WTC11 (cell line): ENCODE data around the gene WRAP73. TPM values are rescaled to one million over a fixed set of nuclear protein-coding genes. Genes with fewer than 3 reads are reported as not detected.

ENCODE experiments used
- ATAC-seq: fragments of 200-7000 bp; cut with Tn5 transposase; 2 replicates; pipeline ENCODE4 v1.10.0; 2021; ENCODE audit warnings: mild to moderate bottlenecking, moderate library complexity
- CTCF ChIA-PET: fragments of 300-600 bp; sonication (Branson Sonifier 250); formaldehyde crosslinking; loops from one replicate; lab custom pipeline; 2021; ENCODE audit warnings: antibody characterized with exemption; lab: Charles Lee
- POLR2A ChIA-PET: fragments of 350-600 bp; sonication (Branson Sonifier 250); formaldehyde crosslinking; loops from one replicate; lab custom pipeline; 2021; ENCODE audit warnings: antibody characterized with exemption; lab: Charles Lee
- DNase-seq: peaks from one replicate; pipeline ENCODE4 v3.0.0; 2021; ENCODE audit warnings: low spot score
- H3K27ac Mint-ChIP-seq: 2 replicates; pipeline ENCODE4 v1.8.0; 2021; ENCODE audit warnings: mixed read lengths
- H3K27me3 Mint-ChIP-seq: 2 replicates; pipeline ENCODE4 v1.8.0; 2021; ENCODE audit warnings: low read depth, mild to moderate bottlenecking, moderate library complexity, mixed read lengths
- H3K36me3 Mint-ChIP-seq: 2 replicates; pipeline ENCODE4 v1.8.0; 2021; ENCODE audit warnings: mixed read lengths
- H3K4me1 Mint-ChIP-seq: 2 replicates; pipeline ENCODE4 v1.8.0; 2022; ENCODE audit warnings: mixed read lengths
- H3K4me3 Mint-ChIP-seq: 2 replicates; pipeline ENCODE4 v1.8.0; 2021; ENCODE audit warnings: mild to moderate bottlenecking, moderate library complexity, mixed read lengths
- H3K9me3 Mint-ChIP-seq: 2 replicates; pipeline ENCODE4 v1.8.0; 2021; ENCODE audit warnings: mixed read lengths
- FOXJ3 ChIP-seq: sonication (generic); formaldehyde crosslinking; IDR thresholded peaks from 2 replicates; pipeline ENCODE4 v1.9.0; 2021; ENCODE audit warnings: missing genetic modification reagents, mild to moderate bottlenecking, borderline replicate concordance
- MXD4 ChIP-seq: fragments of 250-450 bp; sonication (Bioruptor Pico); IDR thresholded peaks from 2 replicates; pipeline ENCODE4 v1.8.0; 2021; ENCODE audit warnings: mild to moderate bottlenecking, moderate library complexity, borderline replicate concordance
- MYBL2 ChIP-seq: sonication (generic); formaldehyde crosslinking; IDR thresholded peaks from 2 replicates; pipeline ENCODE4 v1.8.1; 2023; ENCODE audit warnings: mild to moderate bottlenecking, moderate library complexity, missing genetic modification reagents
- NFATC4 ChIP-seq: fragments of 250-450 bp; sonication (Bioruptor Pico); IDR thresholded peaks from 2 replicates; pipeline ENCODE4 v1.9.0; 2021; ENCODE audit warnings: mild to moderate bottlenecking
- NFE2L1 ChIP-seq: sonication (generic); formaldehyde crosslinking; IDR thresholded peaks from 2 replicates; pipeline ENCODE4 v1.8.1; 2023; ENCODE audit warnings: missing genetic modification reagents
- NR2C2 ChIP-seq: sonication (generic); formaldehyde crosslinking; IDR thresholded peaks from 2 replicates; pipeline ENCODE4 v1.8.0; 2022; ENCODE audit warnings: mild to moderate bottlenecking, missing genetic modification reagents
- NR3C1 ChIP-seq: sonication (generic); formaldehyde crosslinking; conservative IDR thresholded peaks from 2 replicates; pipeline ENCODE4 v1.8.1; 2023; ENCODE audit warnings: low read depth, mild to moderate bottlenecking, missing genetic modification reagents
- OVOL2 ChIP-seq: fragments of 250-450 bp; sonication (Bioruptor Pico); IDR thresholded peaks from 2 replicates; pipeline ENCODE4 v1.9.0; 2021; ENCODE audit warnings: mild to moderate bottlenecking, borderline replicate concordance
- SMAD4 ChIP-seq: sonication (generic); formaldehyde crosslinking; IDR thresholded peaks from 2 replicates; pipeline ENCODE4 v1.8.0; 2022; ENCODE audit warnings: mild to moderate bottlenecking, missing genetic modification reagents
- SP1 ChIP-seq: sonication (generic); formaldehyde crosslinking; conservative IDR thresholded peaks from 2 replicates; pipeline ENCODE4 v1.8.1; 2022; ENCODE audit warnings: missing genetic modification reagents
- ZNF138 ChIP-seq: sonication (generic); formaldehyde crosslinking; conservative IDR thresholded peaks from 2 replicates; pipeline ENCODE4 v1.8.1; 2022; ENCODE audit warnings: mild to moderate bottlenecking, moderate library complexity, missing genetic modification reagents
- ZNF219 ChIP-seq: sonication (generic); formaldehyde crosslinking; IDR thresholded peaks from 2 replicates; pipeline ENCODE4 v1.8.0; 2023; ENCODE audit warnings: missing genetic modification reagents, mild to moderate bottlenecking, borderline replicate concordance
- total RNA-seq: library from RNA; stranded (reverse); gene quantifications from 3 replicates; pipeline ENCODE4 v1.2.3, GENCODE V29; 2021
- TF ChIP-seq, protein P1 (sequence below): fragments of 250-450 bp; sonication (Bioruptor Pico); conservative IDR thresholded peaks from 2 replicates; pipeline ENCODE4 v1.9.0; 2021; ENCODE audit warnings: mild to moderate bottlenecking
- TF ChIP-seq, protein P2 (sequence below): fragments of 200-600 bp; IDR thresholded peaks from 2 replicates; pipeline ENCODE4 v1.8.0; 2022; ENCODE audit warnings: antibody characterized with exemption
- TF ChIP-seq, protein P3 (sequence below): sonication (generic); formaldehyde crosslinking; IDR thresholded peaks from 2 replicates; pipeline ENCODE4 v1.8.1; 2022; ENCODE audit warnings: mild to moderate bottlenecking, missing genetic modification reagents, moderate library complexity, borderline replicate concordance
- TF ChIP-seq, protein P4 (sequence below): sonication (generic); formaldehyde crosslinking; IDR thresholded peaks from 2 replicates; pipeline ENCODE4 v1.8.0; 2022; ENCODE audit warnings: mild to moderate bottlenecking, missing genetic modification reagents
- TF ChIP-seq, protein P5 (sequence below): sonication (generic); formaldehyde crosslinking; IDR thresholded peaks from 2 replicates; pipeline ENCODE4 v1.8.1; 2023; ENCODE audit warnings: mild to moderate bottlenecking, moderate library complexity, missing genetic modification reagents
- TF ChIP-seq, protein P6 (sequence below): sonication (generic); formaldehyde crosslinking; conservative IDR thresholded peaks from 2 replicates; pipeline ENCODE4 v1.8.1; 2022; ENCODE audit warnings: mild to moderate bottlenecking, missing genetic modification reagents
- TF ChIP-seq, protein P7 (sequence below): fragments of 250-450 bp; sonication (Bioruptor Pico); IDR thresholded peaks from 2 replicates; pipeline ENCODE4 v1.8.0; 2021; ENCODE audit warnings: mild to moderate bottlenecking

WRAP73 gene
- total RNA-seq, 1 experiment from 2014 or later, result 39.2 TPM

DNA sequence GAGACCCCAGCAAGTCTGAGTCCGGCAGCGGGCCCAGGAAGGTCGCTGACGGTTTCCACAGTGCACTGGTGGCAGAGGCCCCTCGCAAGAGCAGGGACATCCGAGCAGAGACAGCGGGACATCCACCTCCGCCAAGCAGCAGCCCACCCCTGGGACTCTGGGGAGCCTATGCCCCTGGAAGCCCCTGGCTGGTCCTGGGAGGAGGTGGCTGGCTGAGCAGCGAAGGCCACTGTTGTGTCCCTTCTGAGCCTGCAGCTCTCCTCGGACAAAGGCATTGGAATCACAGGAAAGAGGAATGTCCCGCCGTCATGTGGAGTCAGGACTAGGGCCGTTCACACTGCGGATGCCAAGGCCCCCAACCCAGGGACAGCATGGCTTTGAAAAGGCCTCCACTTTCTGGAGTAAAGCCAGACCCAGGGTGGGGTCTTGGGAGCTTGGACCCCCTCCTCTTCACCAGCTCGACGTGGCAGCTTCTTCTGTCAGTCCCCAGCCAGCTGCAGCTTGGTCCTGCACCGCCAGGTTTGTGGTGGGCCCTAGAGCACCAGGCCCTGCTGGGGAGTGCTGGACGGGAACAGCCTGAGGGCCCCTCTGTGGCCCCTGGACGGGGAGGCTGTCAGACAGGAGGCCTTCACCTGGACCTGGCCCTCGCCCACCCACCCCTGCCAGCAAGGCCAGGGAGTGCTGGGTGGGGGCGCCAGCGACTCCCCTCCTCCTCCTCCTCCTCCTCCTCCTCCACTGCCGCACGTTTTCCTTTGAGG, 40.0 kb downstream of the WRAP73 start:
- no peak overlapping the region for H3K27ac Mint-ChIP-seq
- H3K27me3 Mint-ChIP-seq, result peaks cover 18% of the 10 kb centered on the region
- H3K4me3 Mint-ChIP-seq, result peak overlapping the region; percentile 80
- peaks cover 34% of the 10 kb centered on the region for H3K4me1 Mint-ChIP-seq
- ATAC-seq, result no peak
- no peak for DNase-seq
- TF ChIP-seq, protein P1, sequence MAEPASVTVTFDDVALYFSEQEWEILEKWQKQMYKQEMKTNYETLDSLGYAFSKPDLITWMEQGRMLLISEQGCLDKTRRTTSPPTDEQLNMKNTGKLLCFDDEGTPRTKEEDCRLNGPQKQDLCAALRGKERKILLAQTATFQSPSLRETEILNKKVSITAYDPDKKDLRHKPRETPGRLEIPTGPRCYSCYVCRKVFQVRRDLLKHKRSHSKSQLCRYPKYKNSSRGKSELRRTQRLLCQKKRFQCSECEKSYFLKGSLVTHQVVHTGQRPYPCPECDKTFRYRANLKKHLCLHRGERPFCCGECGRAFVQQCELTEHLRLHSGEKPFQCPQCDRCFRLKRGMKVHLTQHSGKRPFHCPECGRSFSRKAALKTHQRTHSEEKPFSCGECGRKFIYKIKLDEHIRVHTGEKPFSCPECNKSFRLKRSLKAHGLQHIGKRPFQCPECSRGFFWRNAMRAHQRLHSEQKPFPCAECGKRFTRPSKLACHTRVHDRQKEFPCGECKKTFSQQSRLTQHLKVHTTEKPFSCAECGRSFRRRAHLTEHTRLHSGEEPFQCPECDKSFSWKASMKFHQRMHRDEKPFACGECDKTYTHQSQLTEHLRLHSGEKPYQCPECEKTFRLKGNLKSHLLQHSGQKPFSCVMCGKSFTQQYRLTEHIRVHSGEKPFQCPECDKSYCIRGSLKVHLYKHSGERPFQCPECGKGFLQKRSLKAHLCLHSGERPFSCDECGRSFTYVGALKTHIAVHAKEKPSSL (CRISPR knock-in tag), result no peak
- no peak for TF ChIP-seq NFE2L1 (CRISPR knock-in tag)
- TF ChIP-seq NR3C1 (CRISPR knock-in tag), result no peak
- TF ChIP-seq, protein P2, sequence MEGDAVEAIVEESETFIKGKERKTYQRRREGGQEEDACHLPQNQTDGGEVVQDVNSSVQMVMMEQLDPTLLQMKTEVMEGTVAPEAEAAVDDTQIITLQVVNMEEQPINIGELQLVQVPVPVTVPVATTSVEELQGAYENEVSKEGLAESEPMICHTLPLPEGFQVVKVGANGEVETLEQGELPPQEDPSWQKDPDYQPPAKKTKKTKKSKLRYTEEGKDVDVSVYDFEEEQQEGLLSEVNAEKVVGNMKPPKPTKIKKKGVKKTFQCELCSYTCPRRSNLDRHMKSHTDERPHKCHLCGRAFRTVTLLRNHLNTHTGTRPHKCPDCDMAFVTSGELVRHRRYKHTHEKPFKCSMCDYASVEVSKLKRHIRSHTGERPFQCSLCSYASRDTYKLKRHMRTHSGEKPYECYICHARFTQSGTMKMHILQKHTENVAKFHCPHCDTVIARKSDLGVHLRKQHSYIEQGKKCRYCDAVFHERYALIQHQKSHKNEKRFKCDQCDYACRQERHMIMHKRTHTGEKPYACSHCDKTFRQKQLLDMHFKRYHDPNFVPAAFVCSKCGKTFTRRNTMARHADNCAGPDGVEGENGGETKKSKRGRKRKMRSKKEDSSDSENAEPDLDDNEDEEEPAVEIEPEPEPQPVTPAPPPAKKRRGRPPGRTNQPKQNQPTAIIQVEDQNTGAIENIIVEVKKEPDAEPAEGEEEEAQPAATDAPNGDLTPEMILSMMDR, result no peak
- no peak for TF ChIP-seq FOXJ3 (CRISPR knock-in tag)
- TF ChIP-seq ZNF138 (CRISPR knock-in tag), result no peak
- TF ChIP-seq, protein P3, sequence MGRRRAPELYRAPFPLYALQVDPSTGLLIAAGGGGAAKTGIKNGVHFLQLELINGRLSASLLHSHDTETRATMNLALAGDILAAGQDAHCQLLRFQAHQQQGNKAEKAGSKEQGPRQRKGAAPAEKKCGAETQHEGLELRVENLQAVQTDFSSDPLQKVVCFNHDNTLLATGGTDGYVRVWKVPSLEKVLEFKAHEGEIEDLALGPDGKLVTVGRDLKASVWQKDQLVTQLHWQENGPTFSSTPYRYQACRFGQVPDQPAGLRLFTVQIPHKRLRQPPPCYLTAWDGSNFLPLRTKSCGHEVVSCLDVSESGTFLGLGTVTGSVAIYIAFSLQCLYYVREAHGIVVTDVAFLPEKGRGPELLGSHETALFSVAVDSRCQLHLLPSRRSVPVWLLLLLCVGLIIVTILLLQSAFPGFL (CRISPR knock-in tag), result no peak
- TF ChIP-seq, protein P4, sequence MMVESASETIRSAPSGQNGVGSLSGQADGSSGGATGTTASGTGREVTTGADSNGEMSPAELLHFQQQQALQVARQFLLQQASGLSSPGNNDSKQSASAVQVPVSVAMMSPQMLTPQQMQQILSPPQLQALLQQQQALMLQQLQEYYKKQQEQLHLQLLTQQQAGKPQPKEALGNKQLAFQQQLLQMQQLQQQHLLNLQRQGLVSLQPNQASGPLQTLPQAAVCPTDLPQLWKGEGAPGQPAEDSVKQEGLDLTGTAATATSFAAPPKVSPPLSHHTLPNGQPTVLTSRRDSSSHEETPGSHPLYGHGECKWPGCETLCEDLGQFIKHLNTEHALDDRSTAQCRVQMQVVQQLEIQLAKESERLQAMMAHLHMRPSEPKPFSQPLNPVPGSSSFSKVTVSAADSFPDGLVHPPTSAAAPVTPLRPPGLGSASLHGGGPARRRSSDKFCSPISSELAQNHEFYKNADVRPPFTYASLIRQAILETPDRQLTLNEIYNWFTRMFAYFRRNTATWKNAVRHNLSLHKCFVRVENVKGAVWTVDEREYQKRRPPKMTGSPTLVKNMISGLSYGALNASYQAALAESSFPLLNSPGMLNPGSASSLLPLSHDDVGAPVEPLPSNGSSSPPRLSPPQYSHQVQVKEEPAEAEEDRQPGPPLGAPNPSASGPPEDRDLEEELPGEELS (CRISPR knock-in tag), result no peak
- no peak for TF ChIP-seq SMAD4 (CRISPR knock-in tag)
- TF ChIP-seq, protein P5, sequence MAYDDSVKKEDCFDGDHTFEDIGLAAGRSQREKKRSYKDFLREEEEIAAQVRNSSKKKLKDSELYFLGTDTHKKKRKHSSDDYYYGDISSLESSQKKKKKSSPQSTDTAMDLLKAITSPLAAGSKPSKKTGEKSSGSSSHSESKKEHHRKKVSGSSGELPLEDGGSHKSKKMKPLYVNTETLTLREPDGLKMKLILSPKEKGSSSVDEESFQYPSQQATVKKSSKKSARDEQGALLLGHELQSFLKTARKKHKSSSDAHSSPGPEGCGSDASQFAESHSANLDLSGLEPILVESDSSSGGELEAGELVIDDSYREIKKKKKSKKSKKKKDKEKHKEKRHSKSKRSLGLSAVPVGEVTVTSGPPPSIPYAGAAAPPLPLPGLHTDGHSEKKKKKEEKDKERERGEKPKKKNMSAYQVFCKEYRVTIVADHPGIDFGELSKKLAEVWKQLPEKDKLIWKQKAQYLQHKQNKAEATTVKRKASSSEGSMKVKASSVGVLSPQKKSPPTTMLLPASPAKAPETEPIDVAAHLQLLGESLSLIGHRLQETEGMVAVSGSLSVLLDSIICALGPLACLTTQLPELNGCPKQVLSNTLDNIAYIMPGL (CRISPR knock-in tag), result no peak
- TF ChIP-seq NFATC4 (CRISPR knock-in tag), result no peak
- no peak for TF ChIP-seq NR2C2 (CRISPR knock-in tag)
- no peak for TF ChIP-seq MYBL2 (CRISPR knock-in tag)
- TF ChIP-seq, protein P6, sequence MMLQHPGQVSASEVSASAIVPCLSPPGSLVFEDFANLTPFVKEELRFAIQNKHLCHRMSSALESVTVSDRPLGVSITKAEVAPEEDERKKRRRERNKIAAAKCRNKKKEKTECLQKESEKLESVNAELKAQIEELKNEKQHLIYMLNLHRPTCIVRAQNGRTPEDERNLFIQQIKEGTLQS (CRISPR knock-in tag), result no peak
- TF ChIP-seq OVOL2 (CRISPR knock-in tag), result no peak
- TF ChIP-seq MXD4, result no peak
- no peak for TF ChIP-seq ZNF219
- no peak for TF ChIP-seq SP1 (CRISPR knock-in tag)
- TF ChIP-seq, protein P7, sequence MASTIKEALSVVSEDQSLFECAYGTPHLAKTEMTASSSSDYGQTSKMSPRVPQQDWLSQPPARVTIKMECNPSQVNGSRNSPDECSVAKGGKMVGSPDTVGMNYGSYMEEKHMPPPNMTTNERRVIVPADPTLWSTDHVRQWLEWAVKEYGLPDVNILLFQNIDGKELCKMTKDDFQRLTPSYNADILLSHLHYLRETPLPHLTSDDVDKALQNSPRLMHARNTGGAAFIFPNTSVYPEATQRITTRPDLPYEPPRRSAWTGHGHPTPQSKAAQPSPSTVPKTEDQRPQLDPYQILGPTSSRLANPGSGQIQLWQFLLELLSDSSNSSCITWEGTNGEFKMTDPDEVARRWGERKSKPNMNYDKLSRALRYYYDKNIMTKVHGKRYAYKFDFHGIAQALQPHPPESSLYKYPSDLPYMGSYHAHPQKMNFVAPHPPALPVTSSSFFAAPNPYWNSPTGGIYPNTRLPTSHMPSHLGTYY (CRISPR knock-in tag), result no peak
- no peaks in the 10 kb centered on the region for H3K9me3 Mint-ChIP-seq
- H3K36me3 Mint-ChIP-seq, result no peaks in the 10 kb centered on the region
- CTCF ChIA-PET, result interaction anchor here (0.6 to 2.8 kb wide), 9 partner anchors 9 to 157 kb away, joined by 3 to 15 read pairs (median 5); no protein-coding TSS in a partner anchor
- POLR2A ChIA-PET, result no interaction called here
